Measurements from ENCODE around the gene CHRM5. TPM values are rescaled to one million over a fixed set of nuclear protein-coding genes. Genes with fewer than 3 reads are reported as not detected.

The CHRM5 gene
- total and polyA plus RNA-seq, 2 of the 8 experiments (the other 6 are each of a cell fraction or from before 2014, with no cell fraction given): not detected

DNA sequence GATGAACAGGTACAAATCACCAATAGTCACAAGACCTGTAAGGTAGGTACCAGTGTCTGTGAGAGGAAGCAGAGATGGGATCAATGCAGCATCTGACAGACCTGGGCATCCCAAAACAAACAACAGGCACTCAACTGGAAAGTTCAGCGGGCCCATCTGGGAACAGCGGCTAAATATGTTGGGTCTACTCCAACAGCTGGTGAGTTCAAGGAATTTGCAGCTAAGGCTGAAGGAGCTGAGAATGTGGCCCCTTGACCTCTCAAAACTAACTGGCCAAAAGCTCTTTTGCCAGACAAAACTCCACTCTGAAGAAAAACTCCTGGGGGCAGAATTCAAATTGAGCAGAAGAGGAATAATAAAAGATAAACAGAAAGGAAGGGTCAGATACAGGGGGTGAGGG, 46.3 kb downstream of the CHRM5 start (continued):
- no peak for TF ChIP-seq YY1 (IDR thresholded peaks at IDR 0.05; ENCODE audit: low read depth, low read length)
- no peak for TF ChIP-seq JUND (IDR thresholded peaks at IDR 0.05; ENCODE audit: low read length)
- TF ChIP-seq CHD1 (IDR thresholded peaks at IDR 0.05; ENCODE audit: low read depth, low read length): no peak
- TF ChIP-seq, protein P1, sequence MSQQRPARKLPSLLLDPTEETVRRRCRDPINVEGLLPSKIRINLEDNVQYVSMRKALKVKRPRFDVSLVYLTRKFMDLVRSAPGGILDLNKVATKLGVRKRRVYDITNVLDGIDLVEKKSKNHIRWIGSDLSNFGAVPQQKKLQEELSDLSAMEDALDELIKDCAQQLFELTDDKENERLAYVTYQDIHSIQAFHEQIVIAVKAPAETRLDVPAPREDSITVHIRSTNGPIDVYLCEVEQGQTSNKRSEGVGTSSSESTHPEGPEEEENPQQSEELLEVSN (IDR thresholded peaks at IDR 0.05): no peak
- TF ChIP-seq EGR1 (IDR thresholded peaks at IDR 0.05; ENCODE audit: borderline replicate concordance, low read depth, low read length): no peak
- TF ChIP-seq POLR2AphosphoS5 (IDR thresholded peaks at IDR 0.05; ENCODE audit: low read depth, low read length): no peak
- no peak for TF ChIP-seq MAFK (IDR thresholded peaks at IDR 0.05; ENCODE audit: low read depth, low read length)
- no peak for TF ChIP-seq SIX5 (IDR thresholded peaks at IDR 0.05; ENCODE audit: low read depth, low read length)
